K562 (cell line): ENCODE results near the gene PDZD2. TPM values are rescaled to one million over a fixed set of nuclear protein-coding genes. Genes with fewer than 3 reads are reported as not detected.

ENCODE experiments used
- ATAC-seq: fragments of 200-7000 bp; cut with Tn5 transposase; 3 replicates; pipeline ENCODE4 v1.9.1; 2020; ENCODE audit warnings: moderate library complexity
- BruUV-seq: library from RNA; stranded (reverse); fragments of 400-500 nt; replicated peaks from 2 replicates; lab custom pipeline; 2021; lab: Mats Ljungman, UMichigan
- CTCF ChIA-PET: fragments of 300-600 bp; formaldehyde crosslinking; extraction: SDS; loops from one replicate; lab custom pipeline; 2021; ENCODE audit warnings: low intra/inter-chr PET ratio; lab: Yijun Ruan, JAX
- POLR2A ChIA-PET: fragments of 300-600, 350-650 bp; sonication (Branson Sonifier 250); formaldehyde crosslinking; extraction: SDS; loops from one replicate; lab custom pipeline; 2021; ENCODE audit warnings: antibody characterized with exemption, inconsistent platforms; lab: Yijun Ruan, JAX
- DNase-seq, 4 experiments: peaks; one replicate each; pipeline versions ENCODE4 v3.0.0 to v3.0.0-alpha.2; 2011 to 2018; ENCODE audit warnings: low spot score in 3 of 4, mixed read lengths in 3 of 4; ENCODE audit errors: extremely low read depth in 1 of 4
- FAIRE-seq: peaks from 2 replicates; lab custom pipeline; 2011; peaks lifted over from hg19 to GRCh38; lab: Jason Lieb, UNC
- H2AFZ ChIP-seq: 2 replicates; pipeline ENCODE4 v1.6.0; 2011; ENCODE audit warnings: low read depth, low read length, control low read depth, inconsistent platforms
- H3K27ac ChIP-seq: fragments of 200-600 bp; 3 replicates; pipeline ENCODE4 v1.8.0; 2011; ENCODE audit warnings: low read depth, mild to moderate bottlenecking, control low read depth, inconsistent platforms, low read length, moderate library complexity, mixed read lengths; ENCODE audit errors: extremely low read depth
- H3K27me3 ChIP-seq, 2 experiments: fragments of 300-600 bp in 1 of 2; 2 replicates in 1 of 2; 3 replicates in 1 of 2; pipeline versions ENCODE4 v1.6.0 to v1.8.0; 2011; ENCODE audit warnings: inconsistent platforms in 2 of 2, low read length in 2 of 2, mild to moderate bottlenecking in 1 of 2, mixed read lengths in 1 of 2, moderate library complexity in 1 of 2; ENCODE audit not compliant: control insufficient read depth in 2 of 2, insufficient read depth in 2 of 2
- H3K36me3 ChIP-seq: fragments of 300-600 bp; 3 replicates; pipeline ENCODE4 v1.8.0; 2011; ENCODE audit warnings: mild to moderate bottlenecking, low read length, inconsistent platforms; ENCODE audit not compliant: control insufficient read depth, insufficient read depth
- H3K4me1 ChIP-seq, 2 experiments: fragments of 200-600 bp in 1 of 2; replicated peaks in 1 of 2; 2 replicates in 1 of 2; 3 replicates in 1 of 2; pipeline versions ENCODE4 v1.5.1 to v1.8.0; 2011; ENCODE audit warnings: inconsistent platforms in 2 of 2, low read length in 2 of 2, mild to moderate bottlenecking in 1 of 2, mixed read lengths in 1 of 2, moderate library complexity in 1 of 2; ENCODE audit not compliant: control insufficient read depth in 2 of 2, insufficient read depth in 2 of 2
- H3K4me2 ChIP-seq: 2 replicates; pipeline ENCODE4 v1.6.1; 2011; ENCODE audit warnings: low read length, control low read depth, inconsistent platforms, mixed read lengths; ENCODE audit not compliant: insufficient read depth
- H3K4me3 ChIP-seq: fragments of 200-600 bp; sonication (generic), shearing (Covaris generic); 2 replicates; pipeline ENCODE4 v1.5.1; 2016; ENCODE audit warnings: control low read depth, inconsistent platforms
- H3K79me2 ChIP-seq: fragments of 200-600 bp; 3 replicates; pipeline ENCODE4 v1.8.0; 2011; ENCODE audit warnings: low read length, inconsistent platforms; ENCODE audit not compliant: control insufficient read depth, insufficient read depth
- H3K9ac ChIP-seq, 2 experiments: 2 replicates each; pipeline versions ENCODE4 v1.6.0 to v1.6.1; 2011; ENCODE audit warnings: low read depth in 2 of 2, low read length in 2 of 2, control low read depth in 1 of 2, inconsistent platforms in 1 of 2, mild to moderate bottlenecking in 1 of 2, mixed read lengths in 1 of 2; ENCODE audit not compliant: insufficient read depth in 1 of 2
- H3K9me1 ChIP-seq: one replicate; pipeline ENCODE4 v1.6.0; 2011; ENCODE audit warnings: inconsistent platforms, mild to moderate bottlenecking, low read length, moderate library complexity; ENCODE audit not compliant: control insufficient read depth, insufficient read depth
- H3K9me3 ChIP-seq: replicated peaks from 2 replicates; pipeline ENCODE4 v1.5.1; 2011; ENCODE audit warnings: low read depth, low read length, inconsistent platforms; ENCODE audit not compliant: control insufficient read depth, insufficient read depth
- H4K20me1 ChIP-seq: replicated peaks from 2 replicates; pipeline ENCODE4 v1.6.1; 2011; ENCODE audit warnings: low read length, inconsistent platforms, mixed read lengths; ENCODE audit not compliant: control insufficient read depth, insufficient read depth
- ADNP ChIP-seq: fragments of 200-800 bp; sonication (Bioruptor generic); IDR thresholded peaks from 2 replicates; pipeline ENCODE4 v1.6.1; 2016; ENCODE audit warnings: missing genetic modification characterization, missing compliant biosample characterization
- ATF2 ChIP-seq: sonication (generic); formaldehyde crosslinking; IDR thresholded peaks from 2 replicates; pipeline ENCODE4 v1.8.1; 2022; ENCODE audit warnings: missing genetic modification reagents
- CEBPG ChIP-seq, 3 experiments: fragments of 200-800 bp in 1 of 3; sonication (Bioruptor generic) in 1 of 3; sonication (generic) in 1 of 3; formaldehyde crosslinking in 1 of 3; IDR thresholded peaks in 2 of 3; conservative IDR thresholded peaks in 1 of 3; 2 replicates each; pipeline versions ENCODE4 v1.6.1 to v1.8.0; 2016 to 2022; ENCODE audit warnings: missing compliant biosample characterization in 2 of 3, missing genetic modification characterization in 2 of 3, mild to moderate bottlenecking in 1 of 3, missing genetic modification reagents in 1 of 3
- MIER1 ChIP-seq: fragments of 450-650 bp; IDR thresholded peaks from 2 replicates; pipeline ENCODE4 v1.6.1; 2016; ENCODE audit warnings: antibody characterized with exemption, mild to moderate bottlenecking, low read depth
- POLR2H ChIP-seq: IDR thresholded peaks from 2 replicates; pipeline ENCODE4 v1.6.1; 2016; ENCODE audit warnings: missing genetic modification characterization, low read depth, mild to moderate bottlenecking, control low read depth, missing compliant biosample characterization, moderate library complexity
- SAP30 ChIP-seq: fragments of 200-600 bp; sonication (generic); IDR thresholded peaks from 2 replicates; pipeline ENCODE4 v1.6.1; 2012; ENCODE audit warnings: borderline replicate concordance, low read depth, mild to moderate bottlenecking, moderate library complexity, low read length, control low read depth, inconsistent platforms; ENCODE audit not compliant: insufficient read depth, poor library complexity, severe bottlenecking
- SMAD2 ChIP-seq: fragments of 150-350 bp; IDR thresholded peaks from 2 replicates; pipeline ENCODE4 v1.6.1; 2014; ENCODE audit warnings: low read depth, mild to moderate bottlenecking, low read length
- SP2 ChIP-seq: IDR thresholded peaks from 2 replicates; pipeline ENCODE4 v1.6.1; 2011; ENCODE audit warnings: mild to moderate bottlenecking, low read depth, low read length, moderate library complexity; ENCODE audit not compliant: poor library complexity, severe bottlenecking; ENCODE audit errors: extremely low read depth
- ZBTB11 ChIP-seq, 3 experiments: fragments of 200-800 bp in 1 of 3; fragments of 250-450 bp in 1 of 3; fragments of 450-650 bp in 1 of 3; sonication (Bioruptor Pico) in 1 of 3; sonication (Bioruptor generic) in 1 of 3; formaldehyde crosslinking in 1 of 3; IDR thresholded peaks; 2 replicates each; pipeline versions ENCODE4 v1.6.1 to v1.8.0; 2016 to 2022; ENCODE audit warnings: mild to moderate bottlenecking in 2 of 3, missing genetic modification characterization in 2 of 3, missing compliant biosample characterization in 1 of 3, moderate library complexity in 1 of 3
- ZBTB26 ChIP-seq: fragments of 450-650 bp; formaldehyde crosslinking; IDR thresholded peaks from 2 replicates; pipeline ENCODE4 v1.4.0; 2022; ENCODE audit warnings: missing genetic modification characterization
- ZFPM2 ChIP-seq: fragments of 250-450 bp; sonication (Bioruptor Pico); IDR thresholded peaks from 2 replicates; pipeline ENCODE4 v1.5.1; 2022; ENCODE audit warnings: mild to moderate bottlenecking
- ZNF212 ChIP-seq: fragments of 450-650 bp; formaldehyde crosslinking; IDR thresholded peaks from 2 replicates; pipeline ENCODE4 v1.4.0; 2020; ENCODE audit warnings: mild to moderate bottlenecking
- ZNF778 ChIP-seq: fragments of 450-650 bp; formaldehyde crosslinking; IDR thresholded peaks from 2 replicates; pipeline ENCODE4 v1.4.0; 2020; ENCODE audit warnings: mild to moderate bottlenecking, moderate library complexity
- WGBS: fragments of 100-300 bp; shearing (Covaris generic); methylation state at CpG from one replicate; pipeline ENCODE4 v1.1.6; 2016; ENCODE audit warnings: low coverage, mixed read lengths; ENCODE audit not compliant: insufficient coverage; ENCODE audit errors: missing lambda C conversion rate; 5-methylcytosine and 5-hydroxymethylcytosine counted together
- in situ Hi-C: fragments of 300-500 bp; cut with MboI; formaldehyde crosslinking; loops from 4 replicates; pipeline ENCODE4 v1.15.0; 2018; ENCODE audit warnings: inconsistent platforms, mixed read lengths
- intact Hi-C: fragments of 100-400 bp; cut with micrococcal nuclease; formaldehyde crosslinking; loops from 2 replicates; pipeline ENCODE4 v1.14.2; 2022
- polyA plus RNA-seq, 8 experiments: library from polyadenylated mRNA; depleted of rRNA in 4 of 8; stranded (reverse) in 5 of 8; unstranded in 3 of 8; fragments of >200 nt; fragmentation: Nextera tagmentation in 2 of 8; fragmentation: Illumina TruSeq in 1 of 8; extraction: Ambion mirVana in 2 of 8; extraction: Trizol in 1 of 8; gene quantifications; 2 replicates each; pipeline versions ENCODE4 v1.2.1 to v1.2.3, GENCODE V29; 2011 to 2014; ENCODE audit warnings: inconsistent platforms in 1 of 8, missing spikeins in 1 of 8
- total RNA-seq, 7 experiments: library from RNA; depleted of rRNA in 6 of 7; stranded (reverse); fragments of >200 nt in 6 of 7; fragmentation: Illumina TruSeq in 2 of 7; extraction: Trizol in 2 of 7; gene quantifications; 2 replicates each; pipeline versions ENCODE4 v1.2.1 to v1.2.3, GENCODE V29; 2011 to 2021; ENCODE audit warnings: low replicate concordance in 1 of 7

Gene PDZD2
- total and polyA plus RNA-seq, 9 of the 15 experiments (the other 6 are each of a cell fraction or from before 2014, with no cell fraction given) = 0.02 to 0.08 (median 0.04) TPM; not detected in 6

DNA sequence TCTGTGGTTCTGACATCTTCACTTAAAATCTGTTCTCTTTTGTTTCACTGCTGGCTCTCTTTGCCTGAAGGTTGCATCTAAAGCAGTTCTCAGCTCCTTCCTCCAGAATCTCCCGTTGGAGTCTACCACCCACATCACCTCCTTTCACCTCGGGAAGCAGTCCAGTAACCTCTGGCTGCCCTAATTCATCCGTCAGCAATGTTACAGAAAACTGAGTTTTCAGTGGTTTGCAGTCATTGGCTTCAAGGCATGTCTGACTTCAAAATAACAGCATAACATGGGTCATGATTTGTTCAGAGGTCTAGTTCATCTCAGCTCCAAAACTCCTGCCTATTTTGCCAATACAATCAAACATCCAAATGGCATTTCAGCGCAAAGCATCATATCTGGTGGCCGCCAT, 427.5 kb downstream of the PDZD2 start:
- Histone ChIP-seq H2AFZ (no peak overlapping the region), H3K9me1 (no peaks in the 10 kb centered on the region), H3K4me3 (no peak overlapping the region), H3K9me3 (no peaks in the 10 kb centered on the region), H3K4me2 (no peak overlapping the region), H3K79me2 (no peaks in the 10 kb centered on the region), H3K36me3 (no peaks in the 10 kb centered on the region), H3K4me1 (no peaks in the 10 kb centered on the region), H3K27me3 (peaks cover 25 to 40% of the 10 kb centered on the region in 2 experiments), H3K27ac (no peak overlapping the region), H4K20me1 (no peaks in the 10 kb centered on the region), H3K9ac (no peak overlapping the region)
- ATAC-seq (no peak), DNase-seq (no peak), FAIRE-seq (no peak)
- POLR2A ChIA-PET = no interaction called here
- 0% methylated on average over 5 of the region's 5 CpGs for WGBS
- in situ Hi-C loops = no loop called here
- CTCF ChIA-PET = no interaction called here
- intact Hi-C loops = no loop called here
- BruUV-seq = no TSS peak
- TF ChIP-seq POLR2H (tag) (no peak), SP2 (no peak), ZFPM2 (CRISPR knock-in tag) (no peak), ZBTB11 (CRISPR knock-in tag; IDR thresholded peaks at IDR 0.05) (no peak), ADNP (tag) (no peak), CEBPG (CRISPR knock-in tag; IDR thresholded peaks at IDR 0.05) (no peak), CEBPG (tag; conservative IDR thresholded peaks at IDR 0.05 in 1 of 2, IDR thresholded peaks at IDR 0.05 in 1 of 2) (no peak), SMAD2 (no peak), SAP30 (no peak), MIER1 (no peak), ZBTB26 (no peak), ATF2 (CRISPR knock-in tag) (no peak), ZNF212 (CRISPR knock-in tag) (no peak), ZNF778 (CRISPR knock-in tag) (no peak)
